DOHH2 (cell line): Measurements from ENCODE around the gene MEGF11.

Source experiments
- H3F3A ChIP-seq: fragments of 200-600 bp; sonication (generic), shearing (Covaris generic); 2 replicates; pipeline ENCODE4 v1.6.0; 2016; ENCODE audit warnings: antibody characterized with exemption, mild to moderate bottlenecking; ENCODE audit not compliant: control insufficient read depth, insufficient read depth
- H3K27ac ChIP-seq: fragments of 200-600 bp; sonication (generic); 2 replicates; pipeline ENCODE4 v1.5.1; 2014; ENCODE audit warnings: low read depth, mild to moderate bottlenecking, low read length, moderate library complexity
- H3K27me3 ChIP-seq: fragments of 200-600 bp; sonication (generic); 2 replicates; pipeline ENCODE4 v1.6.1; 2014; ENCODE audit warnings: mild to moderate bottlenecking, low read length, mixed read lengths; ENCODE audit not compliant: control insufficient read depth
- H3K36me3 ChIP-seq: fragments of 200-600 bp; sonication (generic); 2 replicates; pipeline ENCODE4 v1.6.1; 2014; ENCODE audit warnings: mild to moderate bottlenecking, low read length, moderate library complexity, mixed read lengths; ENCODE audit not compliant: control insufficient read depth
- H3K4me1 ChIP-seq: fragments of 200-600 bp; sonication (generic); 2 replicates; pipeline ENCODE4 v1.6.1; 2014; ENCODE audit warnings: mild to moderate bottlenecking, low read length, mixed read lengths; ENCODE audit not compliant: control insufficient read depth
- H3K4me2 ChIP-seq: fragments of 200-600 bp; sonication (generic); 2 replicates; pipeline ENCODE4 v1.6.0; 2014; ENCODE audit warnings: mild to moderate bottlenecking, low read length, moderate library complexity
- H3K4me3 ChIP-seq: fragments of 200-600 bp; sonication (generic); 2 replicates; pipeline ENCODE4 v1.5.1; 2014; ENCODE audit warnings: mild to moderate bottlenecking, low read length, mixed read lengths
- H3K79me2 ChIP-seq: fragments of 200-600 bp; sonication (generic); 2 replicates; pipeline ENCODE4 v1.6.1; 2014; ENCODE audit warnings: mild to moderate bottlenecking, low read length, mixed read lengths; ENCODE audit not compliant: control insufficient read depth
- H3K9me2 ChIP-seq: fragments of 200-600 bp; sonication (generic); replicated peaks from 2 replicates; pipeline ENCODE4 v1.6.1; 2014; ENCODE audit warnings: mild to moderate bottlenecking, low read length, mixed read lengths; ENCODE audit not compliant: control insufficient read depth
- H3K9me3 ChIP-seq: fragments of 200-600 bp; sonication (generic); 2 replicates; pipeline ENCODE4 v1.6.1; 2014; ENCODE audit warnings: antibody characterized with exemption, low read length, mixed read lengths; ENCODE audit not compliant: control insufficient read depth, insufficient read depth
- H4K20me1 ChIP-seq: fragments of 200-600 bp; sonication (generic); 2 replicates; pipeline ENCODE4 v1.6.0; 2014; ENCODE audit warnings: low read depth, mild to moderate bottlenecking, antibody characterized with exemption, low read length, moderate library complexity; ENCODE audit not compliant: control insufficient read depth, insufficient read depth
- EZH2phosphoT487 ChIP-seq: fragments of 200-600 bp; sonication (generic); IDR thresholded peaks from 2 replicates; pipeline ENCODE4 v1.6.1; 2017; ENCODE audit warnings: borderline replicate concordance, mild to moderate bottlenecking, antibody characterized with exemption, low read length, moderate library complexity, mixed read lengths
- TF ChIP-seq, protein P1 (sequence below): fragments of 200-600 bp; sonication (generic); IDR thresholded peaks from one replicate; pipeline ENCODE4 v1.5.1; 2014; ENCODE audit warnings: antibody characterized with exemption, mild to moderate bottlenecking, low read depth, low read length; ENCODE audit not compliant: poor library complexity, severe bottlenecking

Gene MEGF11

DNA sequence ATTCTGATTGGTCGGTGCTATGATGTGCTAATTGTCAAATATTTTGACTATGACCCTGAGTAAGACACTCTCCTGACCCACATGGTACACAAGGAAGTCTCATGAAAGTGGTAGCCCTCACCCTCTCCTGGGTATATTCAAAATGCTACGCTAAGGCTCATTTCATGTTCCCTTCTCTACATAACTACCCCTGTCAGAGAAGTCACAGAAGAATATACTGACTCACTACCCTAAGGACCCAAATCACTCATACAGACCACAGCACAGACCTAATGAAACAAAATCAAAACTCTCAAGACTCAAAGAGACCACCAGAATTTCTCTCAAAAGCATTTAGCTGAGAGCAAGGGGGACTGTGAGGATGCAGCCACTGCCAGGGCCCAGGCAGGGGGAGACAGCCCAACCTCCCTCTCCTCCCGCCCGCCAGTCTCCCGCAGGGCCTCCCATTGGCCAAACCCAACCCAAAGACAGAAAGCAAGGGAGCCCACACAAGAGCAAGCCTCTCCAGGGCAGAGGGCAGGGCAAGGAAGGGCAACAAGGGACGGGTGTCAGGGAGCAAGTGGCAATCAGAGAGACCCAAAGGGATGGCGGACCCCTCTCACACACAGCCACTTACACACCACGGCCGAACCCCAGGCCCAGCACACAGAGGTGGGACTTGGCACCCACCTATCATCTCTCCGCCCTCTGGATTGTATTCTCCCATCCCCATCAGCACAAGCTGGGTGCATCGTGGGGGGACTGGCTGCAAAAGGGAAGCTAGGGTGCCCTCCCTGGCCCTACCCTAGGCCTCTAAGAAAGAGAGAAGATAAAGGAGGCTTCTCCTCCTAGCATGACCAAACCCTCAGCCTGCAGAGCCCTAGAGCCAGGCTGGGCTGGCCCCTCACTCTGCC, 41.6 kb downstream of the MEGF11 start:
- TF ChIP-seq, protein P1, sequence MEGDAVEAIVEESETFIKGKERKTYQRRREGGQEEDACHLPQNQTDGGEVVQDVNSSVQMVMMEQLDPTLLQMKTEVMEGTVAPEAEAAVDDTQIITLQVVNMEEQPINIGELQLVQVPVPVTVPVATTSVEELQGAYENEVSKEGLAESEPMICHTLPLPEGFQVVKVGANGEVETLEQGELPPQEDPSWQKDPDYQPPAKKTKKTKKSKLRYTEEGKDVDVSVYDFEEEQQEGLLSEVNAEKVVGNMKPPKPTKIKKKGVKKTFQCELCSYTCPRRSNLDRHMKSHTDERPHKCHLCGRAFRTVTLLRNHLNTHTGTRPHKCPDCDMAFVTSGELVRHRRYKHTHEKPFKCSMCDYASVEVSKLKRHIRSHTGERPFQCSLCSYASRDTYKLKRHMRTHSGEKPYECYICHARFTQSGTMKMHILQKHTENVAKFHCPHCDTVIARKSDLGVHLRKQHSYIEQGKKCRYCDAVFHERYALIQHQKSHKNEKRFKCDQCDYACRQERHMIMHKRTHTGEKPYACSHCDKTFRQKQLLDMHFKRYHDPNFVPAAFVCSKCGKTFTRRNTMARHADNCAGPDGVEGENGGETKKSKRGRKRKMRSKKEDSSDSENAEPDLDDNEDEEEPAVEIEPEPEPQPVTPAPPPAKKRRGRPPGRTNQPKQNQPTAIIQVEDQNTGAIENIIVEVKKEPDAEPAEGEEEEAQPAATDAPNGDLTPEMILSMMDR: no peak
- no peak for TF ChIP-seq EZH2phosphoT487
- no peak overlapping the region for H3K27ac ChIP-seq
- no peaks in the 10 kb centered on the region; the same call in 1 of the 2 replicates for H4K20me1 ChIP-seq
- peaks cover 20% of the 10 kb centered on the region for H3K36me3 ChIP-seq
- H3K4me2 ChIP-seq: no peak overlapping the region
- no peaks in the 10 kb centered on the region; the same call in 1 of the 2 replicates for H3F3A ChIP-seq
- H3K9me3 ChIP-seq: no peaks in the 10 kb centered on the region
- no peaks in the 10 kb centered on the region for H3K27me3 ChIP-seq
- no peak overlapping the region for H3K4me3 ChIP-seq
- no peaks in the 10 kb centered on the region for H3K9me2 ChIP-seq
- peaks cover 94% of the 10 kb centered on the region for H3K79me2 ChIP-seq
- peaks cover 10% of the 10 kb centered on the region for H3K4me1 ChIP-seq

DNA sequence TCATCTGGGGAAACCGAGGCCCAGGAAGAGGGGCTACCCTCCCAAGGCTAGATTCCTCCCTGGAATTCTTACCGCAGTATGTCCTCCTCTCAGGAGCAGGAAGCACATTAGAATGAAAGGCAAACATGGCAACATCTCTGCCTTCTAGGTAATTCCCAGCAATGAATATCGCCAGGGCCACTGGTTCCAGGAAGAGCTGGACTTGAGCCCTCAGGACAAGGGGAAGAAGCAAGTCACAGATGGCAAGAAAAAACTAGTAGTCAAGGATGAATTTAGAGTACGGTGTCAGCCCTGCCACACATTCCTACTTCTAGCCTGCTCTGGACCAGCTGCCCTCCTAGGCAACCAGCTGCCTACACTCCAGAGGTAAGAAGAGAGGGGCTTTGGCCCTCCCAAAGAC, 42.9 kb downstream of the MEGF11 start:
- Histone ChIP-seq H3K4me3 (no peak overlapping the region), H3K79me2 (peaks cover 94% of the 10 kb centered on the region), H3K27ac (no peak overlapping the region), H3K4me1 (peaks cover 9% of the 10 kb centered on the region; the same call in 1 of the 2 replicates), H3F3A (no peaks in the 10 kb centered on the region; the same call in 1 of the 2 replicates), H3K9me3 (no peaks in the 10 kb centered on the region), H3K36me3 (peaks cover 15% of the 10 kb centered on the region), H3K27me3 (no peaks in the 10 kb centered on the region), H4K20me1 (no peaks in the 10 kb centered on the region; the same call in 1 of the 2 replicates), H3K4me2 (no peak overlapping the region), H3K9me2 (no peaks in the 10 kb centered on the region)
- TF ChIP-seq, protein P1: no peak
- no peak for TF ChIP-seq EZH2phosphoT487

DNA sequence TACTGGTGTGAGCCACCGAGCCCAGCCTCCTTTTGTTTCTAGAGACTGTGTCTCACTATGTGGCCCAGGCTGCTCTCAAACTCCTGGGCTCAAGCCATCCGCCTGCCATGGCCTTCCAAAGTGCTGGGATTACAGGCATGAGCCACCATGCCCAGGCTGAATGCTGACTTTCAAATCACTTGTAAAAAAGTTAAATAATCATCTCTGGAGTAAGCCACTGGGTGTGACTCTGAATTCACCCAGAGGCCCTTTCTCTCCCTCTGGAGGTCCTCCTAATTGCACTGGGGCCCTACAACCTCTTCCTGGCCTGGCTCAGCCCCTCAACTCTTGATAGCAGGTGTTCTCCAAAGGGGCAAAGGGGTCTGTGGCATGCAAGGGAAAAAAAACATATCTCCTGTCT, 54.8 kb downstream of the MEGF11 start:
- Histone ChIP-seq H3K27ac (no peak overlapping the region), H3K4me2 (no peak overlapping the region), H3K4me1 (peaks cover 49% of the 10 kb centered on the region), H3K79me2 (peaks cover 77% of the 10 kb centered on the region), H4K20me1 (no peaks in the 10 kb centered on the region), H3K4me3 (no peak overlapping the region), H3F3A (peaks cover 6% of the 10 kb centered on the region), H3K9me2 (no peaks in the 10 kb centered on the region), H3K36me3 (peaks cover 59% of the 10 kb centered on the region), H3K9me3 (no peaks in the 10 kb centered on the region), H3K27me3 (no peaks in the 10 kb centered on the region)
- TF ChIP-seq, protein P1: no peak
- no peak for TF ChIP-seq EZH2phosphoT487
